Measurements from ENCODE around the gene MYOZ1. TPM values are rescaled to one million over a fixed set of nuclear protein-coding genes. Genes with fewer than 3 reads are reported as not detected.
"Not testable (repeated sequence)": the region's sequence is repeated elsewhere in the genome, so short reads cannot be mapped to it uniquely, and the experiment has no call there.

MYOZ1 gene, protein sequence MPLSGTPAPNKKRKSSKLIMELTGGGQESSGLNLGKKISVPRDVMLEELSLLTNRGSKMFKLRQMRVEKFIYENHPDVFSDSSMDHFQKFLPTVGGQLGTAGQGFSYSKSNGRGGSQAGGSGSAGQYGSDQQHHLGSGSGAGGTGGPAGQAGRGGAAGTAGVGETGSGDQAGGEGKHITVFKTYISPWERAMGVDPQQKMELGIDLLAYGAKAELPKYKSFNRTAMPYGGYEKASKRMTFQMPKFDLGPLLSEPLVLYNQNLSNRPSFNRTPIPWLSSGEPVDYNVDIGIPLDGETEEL
- total RNA-seq = not detected

DNA sequence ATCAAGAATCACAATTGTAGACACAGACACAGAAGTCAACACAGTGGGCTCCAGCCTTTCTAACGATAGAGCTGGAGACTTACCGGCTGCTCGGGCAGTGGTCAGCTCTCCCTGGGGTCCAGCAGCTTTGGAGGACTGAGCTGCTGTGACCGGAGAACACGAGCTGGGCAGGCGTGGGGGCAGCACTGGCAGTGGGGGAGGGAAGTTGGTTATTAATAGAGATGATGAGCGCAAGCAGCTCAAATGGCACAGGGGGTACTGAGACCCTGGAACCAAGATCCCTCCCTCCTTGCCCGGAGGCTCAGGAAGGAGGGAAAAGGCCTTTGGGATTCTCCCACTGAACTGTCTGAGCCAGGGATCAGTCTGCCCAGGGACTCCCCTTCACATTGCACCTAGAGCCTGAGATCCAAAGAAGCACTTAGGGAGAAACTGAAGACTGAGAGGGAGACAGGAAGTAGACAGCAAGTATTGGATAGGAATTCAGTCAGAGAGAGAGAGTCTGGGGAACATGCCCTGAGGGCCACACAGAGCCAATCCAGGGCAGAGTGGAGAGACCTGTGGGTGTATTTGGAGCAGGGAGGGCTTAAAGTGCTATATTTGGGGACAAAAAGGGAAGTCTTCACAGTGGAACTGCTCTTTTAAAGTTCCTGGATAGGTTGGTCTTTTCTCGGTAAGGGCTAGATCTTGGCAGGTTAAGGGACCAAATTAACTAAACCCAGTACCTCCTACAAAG, at the start of gene MYOZ1:
TSS of gene MYOZ1 (minus strand) at position 147 of the 733 bp plus-strand sequence. CDS start 1,457 bp downstream, outside the sequence.
- DNase-seq = no peak

DNA sequence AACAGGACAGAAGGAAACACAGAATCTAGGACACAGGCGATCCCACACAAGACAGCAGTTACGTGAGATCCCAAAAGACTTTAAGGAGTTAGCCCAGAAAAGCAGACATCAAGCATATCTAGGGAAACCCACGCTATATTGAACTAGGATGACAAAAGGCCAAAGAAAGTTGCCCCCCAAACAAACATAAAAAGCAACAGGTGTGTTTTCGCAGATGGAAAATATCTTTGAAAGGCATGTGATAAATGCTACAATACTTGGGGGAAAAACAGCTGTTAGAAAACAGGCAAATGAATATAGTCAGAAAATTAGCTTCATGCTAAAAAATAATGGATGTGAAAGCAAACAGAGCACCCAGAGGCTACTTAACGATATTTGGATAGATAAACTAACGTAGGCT, 49.5 kb upstream of the MYOZ1 start:
- not testable (repeated sequence) for DNase-seq

DNA sequence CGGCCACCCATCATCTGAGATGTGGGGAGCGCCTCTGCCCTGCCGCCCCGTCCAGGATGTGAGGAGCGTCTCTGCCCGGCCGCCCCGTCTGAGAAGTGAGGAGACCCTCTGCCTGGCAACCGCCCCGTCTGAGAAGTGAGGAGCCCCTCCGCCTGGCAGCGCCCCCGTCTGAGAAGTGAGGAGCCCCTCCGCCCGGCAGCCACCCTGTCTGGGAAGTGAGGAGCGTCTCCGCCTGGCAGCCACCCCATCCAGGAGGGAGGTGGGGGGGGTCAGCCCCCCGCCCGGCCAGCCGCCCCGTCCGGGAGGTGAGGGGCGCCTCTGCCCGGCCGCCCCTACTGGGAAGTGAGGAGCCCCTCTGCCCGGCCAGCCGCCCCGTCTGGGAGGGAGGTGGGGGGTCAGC, 48.3 kb upstream of the MYOZ1 start:
- DNase-seq = not testable (repeated sequence)

DNA sequence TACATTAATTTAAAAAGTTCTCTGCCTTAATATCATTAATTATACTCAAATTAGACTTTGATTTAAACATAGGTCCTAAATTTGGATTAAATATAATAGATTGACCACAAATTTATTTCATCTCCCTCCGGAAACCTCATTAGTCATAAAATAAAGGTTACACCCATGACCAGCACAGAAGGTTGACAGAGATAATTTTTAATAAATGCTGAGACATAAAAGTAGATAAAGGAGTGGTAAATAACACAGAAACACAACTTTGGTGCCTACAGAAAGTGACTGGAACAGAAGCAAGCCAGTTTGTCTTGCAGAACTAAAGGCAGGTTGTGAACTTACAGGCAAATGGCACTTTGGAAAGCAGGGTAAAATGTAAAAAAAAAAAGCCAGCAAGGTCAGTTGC, 46.4 kb upstream of the MYOZ1 start:
- not testable (repeated sequence) for DNase-seq

DNA sequence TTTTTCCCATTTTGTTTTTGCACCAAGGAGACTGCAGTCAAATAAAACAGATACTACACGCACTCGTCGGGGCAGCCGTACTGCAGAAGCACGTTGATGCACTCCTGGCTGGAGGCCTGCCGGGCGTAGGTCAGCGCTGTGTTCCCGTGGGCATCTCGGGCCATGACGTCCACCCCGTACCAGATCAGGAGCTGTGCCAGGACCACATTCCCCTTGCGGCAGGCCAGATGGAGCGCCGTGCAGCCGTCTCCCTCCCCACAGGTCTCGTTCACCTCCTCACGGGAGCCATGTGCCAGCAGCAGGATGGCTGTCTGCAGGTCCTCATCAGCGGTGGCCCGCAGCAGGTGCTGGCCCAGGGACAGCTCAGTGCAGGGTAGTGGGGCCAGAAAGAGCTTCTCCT, 33.3 kb upstream of the MYOZ1 start:
- not testable (repeated sequence) for DNase-seq

DNA sequence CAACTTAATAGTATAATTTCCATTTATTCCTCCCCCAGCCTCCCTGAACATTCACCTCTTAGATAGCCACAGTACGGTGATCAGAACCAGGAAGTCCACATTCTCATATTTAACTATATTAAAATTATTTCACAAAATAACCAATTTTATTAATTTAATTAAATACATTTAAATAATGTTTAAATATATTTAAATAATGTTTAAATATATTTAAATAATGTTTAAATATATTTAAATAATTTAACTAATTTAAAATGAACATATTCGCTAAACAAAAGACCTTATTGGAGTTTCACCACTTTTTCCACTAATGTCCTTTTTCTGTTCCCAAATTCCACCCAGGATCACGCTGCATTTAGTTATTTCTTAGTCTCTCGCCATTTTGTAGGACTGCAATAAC, 27.1 kb upstream of the MYOZ1 start:
- DNase-seq = not testable (repeated sequence)

DNA sequence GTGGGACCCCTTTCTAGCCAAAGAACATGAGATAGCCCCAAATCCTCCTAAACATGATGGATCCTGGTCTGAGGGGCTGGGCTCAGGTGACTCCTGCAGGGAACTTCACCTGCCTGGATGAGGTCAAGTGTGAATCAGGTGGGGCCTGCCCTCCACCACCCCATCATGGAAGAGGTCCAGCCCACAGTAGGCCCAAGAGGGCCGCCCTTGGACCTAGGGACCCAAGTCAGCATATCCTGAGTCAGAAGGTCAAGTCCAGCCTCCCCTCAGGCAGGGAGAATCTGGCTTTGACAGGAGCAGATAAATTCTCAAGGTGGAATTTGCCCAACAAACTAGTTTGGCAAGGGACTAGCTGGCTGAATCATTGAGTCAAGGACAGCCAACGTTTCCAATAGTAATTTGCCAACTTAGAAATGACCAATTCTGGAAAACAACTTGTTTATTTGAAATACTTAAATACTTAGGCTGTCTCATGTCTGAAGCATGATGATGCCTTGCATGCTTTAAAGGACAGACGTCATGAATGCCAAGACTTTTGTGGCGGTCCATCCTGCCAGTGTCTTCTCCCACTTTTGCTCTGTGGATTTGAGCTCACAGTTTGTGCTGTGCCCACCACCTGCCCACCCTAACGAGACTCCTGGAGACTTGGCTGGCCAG, 25.0 kb upstream of the MYOZ1 start:
- not testable (repeated sequence) for DNase-seq

DNA sequence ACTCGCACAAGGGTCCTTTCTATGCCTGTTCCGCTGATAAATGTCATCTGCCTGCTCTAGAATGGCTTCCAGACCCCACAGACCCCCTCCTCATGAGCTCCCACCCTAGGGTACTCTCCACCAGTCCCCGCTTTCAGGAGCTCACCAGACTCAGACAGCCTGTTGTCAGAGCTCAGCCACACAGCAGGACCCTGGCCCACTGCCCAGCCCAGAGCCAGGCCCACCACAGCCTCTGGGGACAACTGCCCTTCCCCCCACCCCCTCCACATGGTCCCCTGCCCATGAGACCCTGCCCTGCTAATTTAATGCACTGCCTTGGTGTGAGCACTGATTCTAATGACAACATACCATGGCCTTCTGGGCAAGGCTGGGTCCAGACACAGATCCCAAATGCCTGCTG, 24.3 kb upstream of the MYOZ1 start:
- DNase-seq = not testable (repeated sequence)

DNA sequence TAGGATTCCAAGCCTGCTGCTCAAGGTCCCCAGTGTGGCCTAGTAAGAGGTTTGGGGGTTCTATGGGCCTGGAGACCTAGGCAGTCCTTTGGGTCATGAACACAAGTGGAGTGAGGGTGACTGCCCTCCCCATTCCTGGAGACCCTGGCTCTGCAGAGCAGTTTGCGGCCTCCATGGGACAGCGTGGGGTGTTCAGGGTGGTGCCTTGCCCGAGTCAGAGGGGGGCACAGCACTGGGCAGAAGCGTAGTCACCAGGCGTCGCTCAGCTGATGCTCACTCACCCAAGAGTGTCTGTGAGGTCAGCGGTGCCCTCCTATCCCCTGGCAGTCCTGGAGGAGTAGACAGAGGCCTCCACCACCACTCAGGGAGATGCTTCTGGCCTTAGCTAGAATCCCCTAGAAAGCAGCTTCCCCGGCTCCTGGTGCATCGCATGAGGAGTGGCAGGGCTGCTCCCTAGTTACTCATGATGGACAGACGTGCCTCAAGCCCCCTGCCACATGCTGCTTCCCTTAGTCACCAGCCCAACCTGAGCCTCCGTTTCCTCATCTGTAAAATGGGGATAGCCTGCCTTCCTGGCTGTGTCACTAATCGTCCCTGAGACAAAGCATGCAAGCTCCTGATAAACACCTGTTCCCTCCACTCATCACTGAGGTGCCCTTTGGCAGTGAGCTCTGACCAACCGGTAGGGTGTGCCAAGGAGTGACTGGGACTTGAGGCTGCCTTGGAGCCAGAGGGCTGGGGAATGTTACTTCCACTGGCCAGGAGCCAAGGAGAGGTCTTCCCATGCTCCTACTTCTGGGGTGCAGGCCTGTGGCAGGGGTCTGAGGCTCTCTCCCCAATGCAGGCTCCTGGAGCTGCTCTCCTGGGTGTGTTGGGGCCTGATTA, 23.1 kb upstream of the MYOZ1 start:
- not testable (repeated sequence) for DNase-seq

DNA sequence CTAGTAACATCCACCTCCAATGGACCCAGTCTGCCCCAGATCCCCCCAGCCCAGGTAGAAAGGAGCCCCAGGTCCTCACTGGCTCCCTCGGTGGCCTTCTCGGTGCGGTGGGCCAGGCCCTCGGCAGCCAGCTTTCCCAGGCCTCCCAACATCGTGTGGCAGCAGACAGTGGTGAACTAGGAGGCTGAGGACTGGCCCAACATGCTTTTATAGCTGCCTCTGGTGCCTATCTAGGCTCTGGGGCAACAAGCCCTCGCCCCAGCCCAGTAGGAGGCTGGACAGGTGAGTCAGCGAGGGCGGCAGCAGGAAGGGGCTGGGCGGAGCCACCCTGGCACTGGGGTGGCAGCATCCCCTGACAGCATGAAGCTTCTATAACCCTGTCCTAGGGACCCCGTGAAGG, 22.3 kb upstream of the MYOZ1 start:
- not testable (repeated sequence) for DNase-seq

DNA sequence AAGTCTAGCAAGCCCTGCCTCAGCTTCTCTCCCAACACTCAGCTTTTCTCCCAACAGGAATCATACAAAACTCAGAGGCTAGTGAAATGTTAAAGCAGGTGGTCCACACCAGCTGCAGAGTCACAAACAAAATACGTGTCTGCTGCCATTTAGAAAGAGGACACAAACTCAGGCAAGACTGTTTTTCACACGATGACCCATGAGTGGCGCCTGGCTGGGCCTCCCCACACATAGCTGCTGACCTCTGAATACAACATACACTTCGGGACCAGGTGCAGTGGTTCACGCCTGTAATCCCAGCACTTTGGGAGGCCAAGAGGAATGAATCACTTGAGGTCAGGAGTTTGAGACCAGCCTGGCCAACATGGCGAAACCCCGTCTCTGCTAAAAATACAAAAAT, 21.4 kb upstream of the MYOZ1 start:
- DNase-seq = not testable (repeated sequence)

DNA sequence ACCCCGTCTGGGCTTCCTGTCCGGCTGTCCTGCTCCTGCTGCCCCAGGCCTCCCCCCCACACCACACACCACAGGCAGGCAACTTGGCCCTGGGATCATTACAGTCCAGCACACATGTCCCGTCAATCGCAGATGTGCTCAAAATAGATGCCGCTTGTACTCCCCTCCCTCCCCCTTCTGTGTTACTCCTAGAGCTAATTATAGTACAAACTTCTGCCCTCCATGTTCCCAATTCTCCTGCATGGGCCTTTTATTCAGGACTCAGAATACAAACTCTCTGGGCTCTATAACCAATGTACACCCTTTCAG, 14.7 kb upstream of the MYOZ1 start, which contains the start of gene SYNPO2L:
TSS of gene SYNPO2L (minus strand) at position 40 of the 309 bp plus-strand sequence. CDS start 107 bp downstream, outside the sequence.
- no peak for DNase-seq

DNA sequence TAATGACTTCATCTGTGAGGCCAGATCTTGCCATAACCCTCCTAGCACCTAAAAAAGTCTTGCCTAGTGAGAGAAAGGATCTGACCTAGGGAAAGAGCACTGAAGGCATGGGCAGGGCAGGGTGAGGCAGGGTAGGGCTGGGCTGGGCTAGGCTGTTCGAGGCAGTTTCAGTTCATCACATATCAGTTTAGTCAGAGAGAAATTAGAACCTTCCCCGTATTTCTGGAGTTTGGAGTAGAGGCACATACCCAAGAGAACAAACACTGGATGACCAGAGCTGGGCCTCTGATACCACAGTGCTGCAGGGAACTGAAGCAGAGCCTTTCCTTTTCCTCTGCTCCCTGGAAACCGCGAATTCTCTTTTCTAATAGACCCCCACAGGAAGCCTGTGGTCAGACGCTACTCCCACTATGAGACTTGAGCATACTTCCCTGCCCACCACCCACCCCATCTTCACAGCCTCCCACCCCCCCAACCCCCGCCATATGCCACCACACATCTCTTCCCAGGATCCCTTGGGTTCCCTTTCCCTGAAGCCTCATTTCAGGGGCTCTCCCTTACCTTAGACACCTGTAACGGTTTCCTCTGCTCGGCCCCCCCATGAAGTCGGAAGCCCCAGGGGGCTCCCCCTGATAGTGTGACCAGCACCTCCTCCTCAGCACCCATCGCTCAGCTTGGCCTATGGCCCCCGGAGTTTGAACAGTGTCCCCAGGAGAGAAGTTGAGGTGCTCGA, 14.1 kb upstream of the MYOZ1 start:
- no peak for DNase-seq

DNA sequence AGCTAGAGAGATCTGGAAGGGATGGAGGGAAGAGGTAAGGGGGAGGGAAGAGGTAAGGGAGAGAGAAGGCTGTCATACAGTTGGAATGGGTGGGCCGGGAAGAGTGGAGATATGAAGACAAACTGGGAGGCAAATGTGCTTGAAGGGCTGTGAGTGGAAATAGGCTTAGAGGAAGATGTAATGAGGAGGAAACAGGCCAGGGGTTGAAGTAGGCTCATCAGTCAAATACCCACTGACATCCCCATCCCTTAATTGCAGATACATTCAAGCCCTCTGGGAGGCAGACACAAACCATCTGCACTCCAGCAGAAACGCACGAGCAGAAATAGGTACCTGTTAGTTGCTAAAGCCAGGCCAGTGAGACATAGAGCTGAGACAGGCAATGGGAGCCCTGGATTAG, 12.4 kb upstream of the MYOZ1 start:
- no peak for DNase-seq

DNA sequence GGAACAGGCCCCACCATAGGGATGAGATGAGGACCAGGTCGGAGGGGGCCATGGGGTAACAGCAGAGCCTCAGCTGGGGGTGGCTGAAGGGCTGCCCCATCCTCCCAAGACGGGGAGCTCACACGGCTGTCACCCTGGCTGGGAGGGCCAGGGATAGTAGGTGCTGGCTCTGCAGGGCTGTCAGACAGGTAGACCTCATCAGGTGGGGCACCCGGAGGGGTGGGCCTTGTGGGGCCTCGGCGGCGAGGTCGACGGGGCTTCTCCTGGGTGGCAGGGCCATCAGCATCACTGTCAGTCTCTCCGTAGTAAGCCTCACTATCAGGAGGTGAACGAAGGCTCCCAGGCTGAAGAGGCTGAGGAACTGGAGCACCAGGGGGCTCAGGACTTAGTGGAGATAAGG, 11.9 kb upstream of the MYOZ1 start:
- DNase-seq = no peak

DNA sequence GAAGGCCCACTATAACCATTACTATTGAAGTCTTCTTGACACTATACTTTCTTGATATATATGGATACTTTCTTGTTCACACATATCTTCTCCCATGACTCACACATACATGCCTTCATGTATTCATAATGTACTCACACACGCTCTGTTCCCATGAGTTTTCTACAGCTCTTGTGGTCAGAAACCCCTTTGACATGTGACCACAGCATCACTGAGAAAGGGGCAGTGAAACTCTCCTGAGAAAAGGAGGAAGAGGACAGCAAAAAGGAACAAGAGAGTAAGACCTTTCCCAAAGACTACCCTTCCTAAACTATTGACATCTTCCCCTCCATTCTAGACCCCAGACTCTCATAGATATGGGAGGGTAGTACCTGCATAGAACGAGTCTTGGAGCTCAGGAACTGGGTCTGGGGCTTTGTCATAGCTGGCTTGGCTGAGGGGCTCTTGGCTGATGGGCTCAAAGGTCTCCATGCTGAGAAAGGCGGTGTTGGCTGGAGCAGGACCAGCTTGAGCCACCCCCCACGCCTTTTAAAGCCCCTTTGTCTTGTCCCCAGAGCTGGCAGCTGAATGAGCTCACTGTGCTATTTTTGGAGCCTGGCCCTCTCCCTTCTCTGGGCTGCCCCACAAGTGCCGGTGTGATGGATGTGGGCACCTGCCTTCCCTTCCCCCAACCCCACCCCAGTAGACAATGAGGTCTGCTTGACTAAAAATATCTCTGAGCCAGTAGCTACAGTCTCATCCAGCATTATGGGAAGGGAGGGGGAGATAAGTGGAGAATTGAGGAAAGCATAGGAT, 9.5 kb upstream of the MYOZ1 start:
- DNase-seq = no peak

DNA sequence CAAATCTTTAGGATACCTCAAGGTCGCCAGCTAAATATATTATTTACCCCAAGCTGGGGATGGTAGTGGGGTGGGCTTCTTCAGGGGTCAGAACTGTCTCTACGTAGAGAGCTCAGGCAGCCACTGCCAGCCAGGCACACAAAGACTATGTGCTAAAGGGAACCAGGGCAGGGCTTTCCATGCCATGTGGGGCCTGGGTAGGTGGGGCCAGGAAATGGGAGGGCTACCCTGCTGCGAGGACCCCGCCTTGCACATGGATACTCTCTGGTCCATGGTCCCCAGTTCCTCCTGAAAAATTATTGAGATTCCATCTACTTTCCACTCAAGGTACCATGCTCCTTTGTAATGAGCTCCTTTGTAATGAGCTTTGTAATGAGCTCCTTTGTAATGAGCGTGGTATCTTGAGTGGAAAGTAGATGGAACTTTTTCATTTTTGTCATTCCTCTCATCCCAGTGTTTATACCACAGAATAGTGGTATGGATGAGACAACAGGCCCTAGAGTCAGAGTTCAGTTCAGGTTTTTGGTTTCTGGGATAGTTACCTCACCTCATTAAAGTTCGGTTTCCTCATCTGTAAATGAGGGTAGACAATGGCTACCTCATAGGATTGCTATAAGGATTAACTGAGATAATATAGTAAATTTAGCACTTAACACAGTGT, 8.7 kb upstream of the MYOZ1 start:
- DNase-seq = no peak

DNA sequence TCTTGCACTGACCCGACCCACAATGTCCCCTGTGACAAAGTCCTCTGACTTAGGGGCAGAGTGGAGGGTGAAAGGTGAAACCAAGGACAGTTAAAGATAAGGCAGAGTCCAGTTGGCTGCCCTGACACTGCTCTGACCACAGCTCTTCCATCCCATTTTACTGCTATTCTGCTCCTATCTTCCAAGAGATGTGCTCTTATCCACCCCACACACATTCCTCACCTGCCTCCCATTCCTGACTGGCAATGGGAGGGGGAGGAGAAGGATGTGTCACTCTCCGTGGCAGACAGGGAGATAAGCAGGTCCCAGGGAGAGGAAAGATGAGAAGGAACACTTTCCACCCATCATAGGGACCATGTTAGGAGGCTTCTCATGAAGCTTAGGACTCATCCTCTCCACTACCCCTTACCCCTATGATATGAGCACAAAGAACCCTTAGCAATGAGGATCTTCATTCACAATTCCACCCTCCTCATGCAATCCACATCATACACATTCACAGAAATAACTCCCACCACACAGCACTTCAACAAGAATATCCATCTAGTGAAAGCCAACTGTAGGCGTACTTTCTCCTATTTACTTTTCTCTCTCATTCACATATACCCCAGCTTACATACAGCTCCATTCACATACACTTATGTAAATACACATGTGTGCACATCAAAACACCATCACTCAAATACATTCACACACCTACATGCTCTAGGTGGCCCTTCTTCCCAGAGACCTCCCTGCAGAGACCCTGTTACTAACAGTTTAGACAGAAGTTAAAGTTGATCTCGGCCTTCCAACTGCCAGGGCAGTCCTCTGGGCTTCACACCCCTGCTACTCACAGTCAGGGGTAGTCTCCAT, 7.9 kb upstream of the MYOZ1 start:
- no peak for DNase-seq

DNA sequence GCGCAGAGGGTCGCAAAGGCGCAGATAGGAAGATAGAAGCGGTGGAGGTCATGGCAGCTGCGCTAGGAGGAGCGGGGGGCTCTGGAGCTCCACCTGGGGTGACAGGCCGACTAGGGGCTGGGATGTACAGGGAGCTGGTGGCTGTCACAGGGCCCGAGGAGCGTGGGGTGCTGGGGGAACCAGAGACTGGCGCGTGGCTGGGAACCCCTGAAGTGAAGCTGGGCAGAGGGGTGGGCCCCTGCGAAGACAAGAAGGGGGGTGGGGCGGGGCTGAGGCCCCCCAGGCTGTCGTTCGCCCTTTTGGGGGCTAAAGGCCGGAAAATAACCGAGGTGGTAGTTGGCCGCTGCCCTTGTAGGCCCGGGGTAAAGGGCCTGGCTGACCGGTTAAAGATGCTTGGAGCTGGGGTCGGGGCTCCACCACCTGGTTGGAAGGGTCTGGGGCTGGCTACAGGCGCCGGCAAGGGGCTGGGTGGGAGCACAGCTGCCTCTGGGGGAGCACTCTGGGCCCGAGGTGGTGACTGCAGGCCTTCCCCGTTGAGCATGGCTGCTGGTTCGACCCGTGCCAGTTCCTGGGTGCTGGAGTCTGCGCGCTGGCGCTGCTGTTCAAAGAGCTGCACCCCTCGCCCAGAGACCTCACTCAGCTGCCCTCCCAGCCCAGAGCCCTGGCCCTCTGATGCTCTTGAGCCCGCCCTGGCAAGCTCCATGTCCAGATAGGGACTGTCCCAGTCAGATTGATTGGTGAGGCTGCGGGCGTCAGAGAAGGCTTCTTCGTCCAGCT, 6.8 kb upstream of the MYOZ1 start:
- DNase-seq = no peak
